ENCODE measurements around the gene C20orf202.

DNA sequence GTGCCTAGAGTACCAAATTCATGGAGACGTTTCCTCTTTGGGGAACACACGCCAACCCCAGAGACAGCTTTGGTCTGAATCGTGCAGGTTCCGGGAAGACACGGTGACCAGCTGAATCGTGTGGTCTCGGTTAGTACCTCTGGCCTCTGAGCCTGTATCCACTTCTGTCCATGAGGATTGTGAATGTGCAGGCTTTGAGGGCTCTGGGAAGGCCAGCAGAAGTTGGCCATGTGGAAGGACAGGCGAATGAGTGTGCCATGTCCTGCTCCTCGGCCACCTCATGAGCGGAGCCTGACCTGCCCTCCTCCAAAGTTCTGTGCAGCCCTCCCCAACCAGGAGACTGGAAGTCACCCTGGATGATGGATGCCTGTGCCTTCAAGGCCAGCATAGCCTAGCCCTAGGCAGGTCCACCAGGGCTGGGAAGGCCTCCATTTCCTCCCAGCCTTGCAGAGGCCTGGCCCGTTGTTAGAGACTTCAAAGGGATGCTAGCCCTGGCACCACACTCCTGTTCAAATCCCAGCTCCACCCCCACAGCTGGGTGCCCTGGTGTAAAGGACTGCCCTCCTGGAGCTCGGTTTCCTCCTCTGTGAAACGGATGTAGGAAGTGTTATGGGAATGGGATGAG, 16.8 kb upstream of the C20orf202 start:
- TF ChIP-seq, protein P1, sequence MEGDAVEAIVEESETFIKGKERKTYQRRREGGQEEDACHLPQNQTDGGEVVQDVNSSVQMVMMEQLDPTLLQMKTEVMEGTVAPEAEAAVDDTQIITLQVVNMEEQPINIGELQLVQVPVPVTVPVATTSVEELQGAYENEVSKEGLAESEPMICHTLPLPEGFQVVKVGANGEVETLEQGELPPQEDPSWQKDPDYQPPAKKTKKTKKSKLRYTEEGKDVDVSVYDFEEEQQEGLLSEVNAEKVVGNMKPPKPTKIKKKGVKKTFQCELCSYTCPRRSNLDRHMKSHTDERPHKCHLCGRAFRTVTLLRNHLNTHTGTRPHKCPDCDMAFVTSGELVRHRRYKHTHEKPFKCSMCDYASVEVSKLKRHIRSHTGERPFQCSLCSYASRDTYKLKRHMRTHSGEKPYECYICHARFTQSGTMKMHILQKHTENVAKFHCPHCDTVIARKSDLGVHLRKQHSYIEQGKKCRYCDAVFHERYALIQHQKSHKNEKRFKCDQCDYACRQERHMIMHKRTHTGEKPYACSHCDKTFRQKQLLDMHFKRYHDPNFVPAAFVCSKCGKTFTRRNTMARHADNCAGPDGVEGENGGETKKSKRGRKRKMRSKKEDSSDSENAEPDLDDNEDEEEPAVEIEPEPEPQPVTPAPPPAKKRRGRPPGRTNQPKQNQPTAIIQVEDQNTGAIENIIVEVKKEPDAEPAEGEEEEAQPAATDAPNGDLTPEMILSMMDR (conservative IDR thresholded peaks at IDR 0.05; ENCODE audit: low read depth, low read length): no peak
- TF ChIP-seq EZH2 (IDR thresholded peaks at IDR 0.05; ENCODE audit: low read length, unreplicated experiment) (no peak), EZH2phosphoT487 (IDR thresholded peaks at IDR 0.05; ENCODE audit: borderline replicate concordance, low read length) (no peak)
